Neutrophil (primary cell): ENCODE measurements around the gene TTC38.

Experiments used
- H3K27ac ChIP-seq: fragments of 200-600 bp; sonication (generic); 2 replicates; pipeline ENCODE4 v1.5.1; 2016; ENCODE audit warnings: mild to moderate bottlenecking, moderate library complexity
- H3K27me3 ChIP-seq: fragments of 200-600 bp; sonication (generic); 2 replicates; pipeline ENCODE4 v1.6.0; 2016; ENCODE audit warnings: mild to moderate bottlenecking
- H3K36me3 ChIP-seq: fragments of 200-600 bp; sonication (generic); 2 replicates; pipeline ENCODE4 v1.5.1; 2017
- H3K4me1 ChIP-seq, 2 experiments: fragments of 200-600 bp in 1 of 2; sonication (generic) in 1 of 2; 1 replicate in 1 of 2; 2 replicates in 1 of 2; pipeline versions ENCODE4 v1.5.1 to v1.6.1; 2013 to 2016; ENCODE audit warnings: low read depth in 1 of 2, low read length in 1 of 2, mild to moderate bottlenecking in 1 of 2, moderate library complexity in 1 of 2; ENCODE audit not compliant: control insufficient read depth in 1 of 2, insufficient read depth in 1 of 2
- H3K4me3 ChIP-seq, 2 experiments: fragments of 200-600 bp in 1 of 2; sonication (generic) in 1 of 2; 1 replicate in 1 of 2; 2 replicates in 1 of 2; pipeline ENCODE4 v1.5.1; 2013 to 2016; ENCODE audit warnings: low read depth in 1 of 2, low read length in 1 of 2, mild to moderate bottlenecking in 1 of 2, moderate library complexity in 1 of 2
- H3K9me3 ChIP-seq: fragments of 200-600 bp; sonication (generic); 2 replicates; pipeline ENCODE4 v1.5.1; 2016
- CTCF ChIP-seq: fragments of 200-600 bp; sonication (generic); IDR thresholded peaks from 2 replicates; pipeline ENCODE4 v1.5.1; 2016; ENCODE audit warnings: antibody characterized with exemption

TTC38 gene

GRCh38 chr22:46267431-46268279 lies at the start of gene TTC38:
Gene TTC38 (plus strand): TSS chr22:46268008. CDS start chr22:46268040, 32 bp downstream.
- Histone ChIP-seq H3K27ac (peak within 1 kb of the TSS; percentile 44), H3K27me3 (peaks cover 12% of the 10 kb centered on the region), H3K36me3 (peaks cover 8% of the 10 kb centered on the region), H3K4me3 (peak within 1 kb of the TSS; percentile 74 to 77), H3K9me3 (no peaks in the 10 kb centered on the region), H3K4me1 (peaks cover 22 to 27% of the 10 kb centered on the region in 2 experiments)
- no peak for TF ChIP-seq CTCF

- TF ChIP-seq CTCF, result no peak
- H3K4me1 ChIP-seq, result no peaks in the 10 kb centered on the region
- H3K9me3 ChIP-seq, result no peaks in the 10 kb centered on the region
- no peak overlapping the region for H3K27ac ChIP-seq
- H3K4me3 ChIP-seq, result no peak overlapping the region
- peaks cover 34% of the 10 kb centered on the region for H3K36me3 ChIP-seq
- H3K27me3 ChIP-seq, result no peaks in the 10 kb centered on the region
Observed at GRCh38 chr22:46219636-46220035, 48.2 kb upstream of the TTC38 start.

GRCh38 chr22:46220921-46221320 lies 46.9 kb upstream of the TTC38 start:
- Histone ChIP-seq H3K36me3 (peaks cover 29% of the 10 kb centered on the region), H3K4me1 (no peaks in the 10 kb centered on the region), H3K9me3 (no peaks in the 10 kb centered on the region), H3K4me3 (no peak overlapping the region), H3K27ac (no peak overlapping the region), H3K27me3 (no peaks in the 10 kb centered on the region)
- no peak for TF ChIP-seq CTCF

- no peak overlapping the region for H3K27ac ChIP-seq
- no peaks in the 10 kb centered on the region for H3K27me3 ChIP-seq
- TF ChIP-seq CTCF, result no peak
- no peaks in the 10 kb centered on the region for H3K9me3 ChIP-seq
- H3K4me3 ChIP-seq, result no peak overlapping the region
- H3K4me1 ChIP-seq, result no peaks in the 10 kb centered on the region
- peaks cover 18% of the 10 kb centered on the region for H3K36me3 ChIP-seq
Observed at GRCh38 chr22:46224044-46224897, 43.5 kb upstream of the TTC38 start.

- Histone ChIP-seq H3K27ac (no peak overlapping the region), H3K9me3 (no peaks in the 10 kb centered on the region), H3K4me3 (no peak overlapping the region), H3K27me3 (no peaks in the 10 kb centered on the region), H3K4me1 (no peaks in the 10 kb centered on the region), H3K36me3 (peaks cover 12% of the 10 kb centered on the region)
- TF ChIP-seq CTCF, result no peak
Observed at GRCh38 chr22:46224898-46225290, 42.9 kb upstream of the TTC38 start.
